AG10803 (cell line): ENCODE results near the gene CD40.
"Not testable (repeated sequence)": the region's sequence is repeated elsewhere in the genome, so short reads cannot be mapped to it uniquely, and the experiment has no call there.

ENCODE experiments used
- DNase-seq: peaks from one replicate; pipeline ENCODE4 v3.0.0; 2010; ENCODE audit warnings: low read depth
- H3K4me3 ChIP-seq: 2 replicates; pipeline ENCODE4 v1.5.1; 2011; ENCODE audit warnings: mild to moderate bottlenecking, low read length, control low read depth
- TF ChIP-seq, protein P1 (sequence below): conservative IDR thresholded peaks from 2 replicates; pipeline ENCODE4 v1.5.1; 2011; ENCODE audit warnings: mild to moderate bottlenecking, low read length, control low read depth, inconsistent platforms

The CD40 gene

DNA sequence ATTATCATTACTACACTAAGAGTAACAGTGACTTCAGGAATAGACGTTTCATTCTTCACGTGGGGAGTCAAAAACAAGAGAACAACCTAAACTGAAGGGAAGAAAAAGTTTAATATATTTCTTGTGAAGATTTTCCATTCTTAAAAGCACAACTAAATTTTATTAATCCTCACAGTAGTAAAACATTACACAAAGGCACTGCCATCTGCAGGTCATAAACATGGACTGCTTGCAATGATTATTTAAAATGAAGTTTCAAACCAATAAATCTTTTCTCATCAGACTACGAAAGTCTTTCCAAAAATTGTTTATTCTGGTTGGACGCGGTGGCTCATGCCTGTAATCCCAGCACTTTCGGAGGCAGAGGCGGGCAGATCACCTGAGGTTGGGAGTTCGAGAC is 31.0 kb upstream of the CD40 start:
- TF ChIP-seq, protein P1, sequence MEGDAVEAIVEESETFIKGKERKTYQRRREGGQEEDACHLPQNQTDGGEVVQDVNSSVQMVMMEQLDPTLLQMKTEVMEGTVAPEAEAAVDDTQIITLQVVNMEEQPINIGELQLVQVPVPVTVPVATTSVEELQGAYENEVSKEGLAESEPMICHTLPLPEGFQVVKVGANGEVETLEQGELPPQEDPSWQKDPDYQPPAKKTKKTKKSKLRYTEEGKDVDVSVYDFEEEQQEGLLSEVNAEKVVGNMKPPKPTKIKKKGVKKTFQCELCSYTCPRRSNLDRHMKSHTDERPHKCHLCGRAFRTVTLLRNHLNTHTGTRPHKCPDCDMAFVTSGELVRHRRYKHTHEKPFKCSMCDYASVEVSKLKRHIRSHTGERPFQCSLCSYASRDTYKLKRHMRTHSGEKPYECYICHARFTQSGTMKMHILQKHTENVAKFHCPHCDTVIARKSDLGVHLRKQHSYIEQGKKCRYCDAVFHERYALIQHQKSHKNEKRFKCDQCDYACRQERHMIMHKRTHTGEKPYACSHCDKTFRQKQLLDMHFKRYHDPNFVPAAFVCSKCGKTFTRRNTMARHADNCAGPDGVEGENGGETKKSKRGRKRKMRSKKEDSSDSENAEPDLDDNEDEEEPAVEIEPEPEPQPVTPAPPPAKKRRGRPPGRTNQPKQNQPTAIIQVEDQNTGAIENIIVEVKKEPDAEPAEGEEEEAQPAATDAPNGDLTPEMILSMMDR: peak; percentile 53
- no peak overlapping the region for H3K4me3 ChIP-seq
- DNase-seq: peak; percentile 25

DNA sequence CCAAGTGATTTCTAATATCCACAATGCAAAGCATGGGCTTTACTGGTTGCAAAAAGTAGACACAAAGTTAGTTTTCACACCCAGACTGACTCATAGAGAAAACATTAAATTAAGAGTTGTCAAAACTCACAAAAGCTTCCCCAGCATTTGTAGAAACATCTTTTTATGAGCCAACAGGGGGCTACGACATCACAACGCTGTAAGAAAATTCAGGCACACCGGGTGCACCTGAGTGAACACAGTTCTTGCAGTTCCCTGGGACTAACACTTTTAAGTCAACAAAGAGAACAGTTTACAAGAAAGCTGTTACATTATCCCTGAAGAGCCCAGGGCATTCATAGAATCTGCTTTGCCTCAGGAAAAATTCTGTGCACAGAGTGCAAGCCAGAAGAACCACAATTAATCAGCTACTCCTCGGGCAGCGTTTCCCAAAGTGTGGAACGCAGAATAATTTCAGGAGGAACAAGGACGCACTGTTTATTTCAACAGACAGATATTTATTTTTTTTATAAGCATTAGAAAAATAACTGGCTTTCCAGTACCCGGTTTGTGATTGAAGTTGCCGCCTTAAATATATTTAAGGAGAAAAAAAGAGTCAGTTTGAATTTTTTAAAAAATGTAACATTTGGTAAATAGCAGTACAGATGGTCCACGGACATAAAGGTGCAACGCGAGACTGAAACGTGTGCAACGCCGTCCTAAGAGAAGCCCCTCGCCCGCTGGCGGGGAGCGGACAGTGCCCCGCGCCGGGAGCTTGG is 29.5 kb upstream of the CD40 start:
- H3K4me3 ChIP-seq: peak overlapping the region; percentile 86
- TF ChIP-seq, protein P1: 0 out of 2 replicates have a peak, but pooled peaks have one; percentile 3
- DNase-seq: peak; percentile 29

DNA sequence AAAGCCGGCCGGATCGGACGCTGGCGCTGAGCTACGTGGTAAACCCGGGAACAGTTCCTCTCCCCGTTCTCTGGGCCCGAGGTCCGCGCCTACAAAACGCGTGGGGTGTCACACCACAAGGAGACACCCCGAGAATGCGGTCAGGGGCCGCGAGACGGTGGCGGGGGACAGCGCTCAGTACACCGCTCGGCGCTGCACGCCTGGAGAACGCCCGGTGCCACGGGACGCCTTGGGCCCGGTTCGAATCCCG is 29.0 kb upstream of the CD40 start:
- DNase-seq: peak; percentile 26
- TF ChIP-seq, protein P1: no peak
- peak overlapping the region; percentile 86 for H3K4me3 ChIP-seq

DNA sequence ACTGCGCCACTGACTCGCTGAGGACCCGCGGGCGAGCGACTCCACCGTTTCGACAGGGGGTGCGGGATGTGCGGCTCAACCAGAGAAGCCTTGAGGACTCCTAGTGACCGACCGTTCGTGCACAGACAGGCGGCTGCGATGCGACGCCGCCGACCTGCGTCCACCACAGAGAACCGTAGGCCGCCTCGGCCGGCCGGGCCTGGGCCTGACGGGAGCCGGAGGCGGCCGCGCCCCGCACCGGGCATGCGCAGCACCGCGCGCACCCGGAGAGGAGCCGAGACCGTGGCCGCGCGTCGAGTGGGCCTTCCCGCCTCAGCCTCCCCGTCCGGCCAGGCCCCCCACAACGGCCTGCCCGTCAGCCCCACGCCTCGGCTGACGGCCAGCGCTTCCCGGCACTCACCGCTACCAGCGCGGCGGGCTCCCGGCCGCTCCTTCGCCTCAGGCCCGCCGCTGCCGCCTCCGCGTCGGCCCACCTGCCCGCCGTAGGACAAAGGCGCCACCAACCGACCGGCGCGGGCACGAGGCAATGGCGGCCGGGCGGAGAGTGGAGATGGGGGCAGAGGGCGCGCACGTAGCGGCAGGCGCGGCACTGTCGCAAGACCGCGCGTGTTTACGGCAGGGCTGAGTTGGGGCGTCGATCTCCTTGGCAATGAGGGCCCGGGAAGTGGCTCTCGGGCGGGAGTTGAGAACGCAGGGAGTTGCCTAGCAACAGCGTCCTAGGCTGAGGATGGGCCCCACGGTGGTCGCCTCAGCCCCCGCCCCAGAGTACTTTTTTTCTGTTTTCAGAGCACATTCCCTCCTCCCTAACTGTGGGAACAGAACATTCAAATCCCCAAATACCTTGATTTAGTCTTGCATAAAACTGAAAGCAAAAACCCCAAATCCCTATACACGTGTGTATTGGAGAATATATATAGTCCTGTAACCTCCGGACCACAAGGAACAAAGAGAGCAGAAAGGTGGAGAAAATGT is 28.4 kb upstream of the CD40 start, which contains the start of gene NCOA5:
NCOA5 (minus strand) TSS at position 546 of the 972 bp plus-strand sequence. CDS start 10,538 bp downstream, outside the sequence.
- TF ChIP-seq, protein P1: no peak
- DNase-seq: peak; percentile 98
- H3K4me3 ChIP-seq: peak within 1 kb of the TSS; percentile 86

DNA sequence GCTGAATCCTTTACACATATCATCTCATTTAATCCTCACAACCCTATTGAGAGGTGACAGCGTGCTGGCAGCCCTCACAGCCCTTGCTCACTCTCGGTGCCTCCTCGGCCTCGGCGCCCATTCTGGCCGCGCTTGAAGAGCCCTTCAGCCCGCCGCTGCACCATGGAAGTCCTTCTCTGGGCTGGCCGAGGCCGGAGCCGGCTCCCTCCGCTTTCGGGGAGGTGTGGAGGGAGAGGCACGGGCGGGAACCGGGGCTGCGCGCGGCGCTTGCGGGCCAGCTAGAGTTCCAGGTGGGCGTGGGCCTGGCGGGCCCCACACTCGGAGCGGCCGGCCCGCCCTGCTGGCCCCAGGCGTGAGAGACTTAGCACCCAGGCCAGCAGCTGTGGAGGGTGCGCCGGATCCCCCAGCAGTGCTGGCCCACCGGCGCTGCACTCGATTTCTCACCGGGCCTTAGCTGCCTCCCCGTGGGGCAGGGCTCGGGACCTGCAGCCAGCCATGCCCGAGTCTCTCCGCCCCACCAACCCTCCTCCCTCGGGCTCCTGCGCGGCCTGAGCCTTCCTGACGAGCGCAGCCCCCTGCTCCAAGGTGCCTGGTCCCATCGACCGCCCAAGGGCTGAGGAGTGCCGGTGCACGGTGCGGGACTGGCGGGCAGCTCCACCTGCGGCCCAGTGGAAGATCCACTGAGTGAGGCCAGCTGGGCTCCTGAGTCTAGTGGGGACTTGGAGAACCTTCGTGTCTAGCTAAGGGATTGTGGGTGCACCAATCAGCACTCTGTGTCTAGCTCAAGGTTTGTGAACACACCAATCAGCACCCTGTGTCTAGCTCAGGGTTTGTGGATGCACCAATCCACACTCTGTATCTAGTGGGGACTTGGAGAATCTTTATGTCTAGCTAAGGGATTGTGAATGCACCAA is 26.2 kb upstream of the CD40 start:
- not testable (repeated sequence) for H3K4me3 ChIP-seq

DNA sequence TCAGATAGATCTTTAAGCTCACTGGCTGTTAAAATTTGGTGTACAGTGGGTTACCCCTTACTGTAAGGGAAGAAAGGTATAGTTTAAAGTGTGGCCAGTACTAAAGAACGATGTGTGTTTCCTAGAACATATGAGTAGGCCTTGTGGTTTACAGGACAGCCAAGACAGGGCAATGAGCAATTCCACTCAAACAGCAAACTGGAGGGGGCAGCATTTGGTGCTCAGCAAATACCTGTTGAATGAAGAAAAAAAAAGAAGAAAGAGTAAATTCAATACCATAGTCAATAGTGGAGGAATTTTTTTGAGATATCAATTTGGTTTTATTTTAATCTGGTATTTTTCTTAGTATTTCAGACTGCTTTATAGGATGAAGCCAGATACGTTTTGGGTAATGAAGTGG is 24.6 kb upstream of the CD40 start:
- TF ChIP-seq, protein P1: no peak
- H3K4me3 ChIP-seq: no peak overlapping the region
- DNase-seq: no peak

More for the DNA sequence above, 26.2 kb upstream of the CD40 start:
- DNase-seq: not testable (repeated sequence)
